Ovary (tissue), 9 donors: Measurements from ENCODE around the gene TRAF5. TPM values are rescaled to one million over a fixed set of nuclear protein-coding genes. Genes with fewer than 3 reads are reported as not detected.
"Not testable (repeated sequence)": the region's sequence is repeated elsewhere in the genome, so short reads cannot be mapped to it uniquely, and the experiment has no call there.

Experiments
- DNase-seq, 5 donors: peaks; one replicate each; pipeline ENCODE4 v3.0.0-alpha.2; 2019 to 2020
- H3K27ac ChIP-seq, 2 donors: fragments of 200-600 bp; one replicate each; pipeline versions ENCODE4 v1.5.1 to v1.8.0; 2019 to 2022
- H3K27me3 ChIP-seq: fragments of 200-600 bp; one replicate; pipeline ENCODE4 v1.8.0; 2022
- H3K36me3 ChIP-seq: fragments of 200-600 bp; sonication (generic); one replicate; pipeline ENCODE4 v1.5.1; 2019
- H3K4me1 ChIP-seq: one replicate; pipeline ENCODE4 v1.8.1; 2013; ENCODE audit warnings: mild to moderate bottlenecking, moderate library complexity; ENCODE audit not compliant: insufficient read depth
- H3K4me3 ChIP-seq: fragments of 200-600 bp; sonication (generic); one replicate; pipeline ENCODE4 v1.5.1; 2017
- H3K9me3 ChIP-seq, 2 donors: fragments of 200-600 bp in 1 of 2; sonication (generic) in 1 of 2; one replicate each; pipeline versions ENCODE4 v1.5.1 to v1.8.1; 2013 to 2019; ENCODE audit warnings: mild to moderate bottlenecking in 1 of 2, moderate library complexity in 1 of 2
- EP300 ChIP-seq: sonication (generic); formaldehyde crosslinking; IDR thresholded peaks from one replicate; pipeline ENCODE4 v1.6.1; 2017; ENCODE audit warnings: antibody characterized with exemption
- POLR2A ChIP-seq: fragments of 450-650 bp; IDR thresholded peaks from one replicate; pipeline ENCODE4 v1.6.1; 2017; ENCODE audit warnings: antibody characterized with exemption, mild to moderate bottlenecking, moderate library complexity
- WGBS, 3 donors: extraction: QIAGEN DNeasy Blood & Tissue Kit in 1 of 3; methylation state at CpG; one replicate each; pipeline versions ENCODE4 v1.1.5 to v1.1.7; 2013 to 2017; 5-methylcytosine and 5-hydroxymethylcytosine counted together
- intact Hi-C, 4 donors: fragments of 100-400 bp; cut with DNase I; formaldehyde crosslinking; loops; one replicate each; pipeline versions ENCODE4 v1.11.0 to v1.15.1; 2022 to 2023
- polyA plus RNA-seq, 2 donors: library from polyadenylated mRNA; stranded (reverse); fragments of 200-250 nt in 1 of 2; fragments of 350-450 nt in 1 of 2; fragmentation: Illumina TruSeq in 1 of 2; extraction: RNeasy Lipid Tissue Mini Kit (QIAGEN cat#74804) in 1 of 2; gene quantifications; one replicate each; pipeline ENCODE4 v1.2.3, GENCODE V29; 2013 to 2014
- total RNA-seq, 7 donors: library from RNA; depleted of rRNA in 2 of 7; stranded (reverse); fragments of >200 nt in 2 of 7; fragmentation: NEBNext Ultra II Directional in 3 of 7; extraction: Animal tissue kit (Norgen Biotek cat#: 25700) in 3 of 7; gene quantifications; one replicate each; pipeline versions ENCODE4 v1.1.0 to v1.2.4, GENCODE V29; 2016 to 2023
- TF ChIP-seq, protein P1 (sequence below), 3 donors: fragments of 450-650 bp in 2 of 3; fragments of 200-600 bp in 1 of 3; IDR thresholded peaks; one replicate each; pipeline versions ENCODE4 v1.5.1 to v1.8.0; 2016 to 2022; ENCODE audit warnings: antibody characterized with exemption in 3 of 3, mild to moderate bottlenecking in 1 of 3
- donor health status: DM: no; HTN: no; CAD: no; lungs with moderate emphysema.
- donor health status: DM: no; HTN: no; CAD: no.
- donor health status: Bipolar disorder and iron deficiency.
- donor health status: DM: yes; HTN: yes; CAD: no.
- donor health status: DM: no; HTN: no; CAD: no.
- donor health status: DM: yes; HTN: yes; CAD: no.

TRAF5 gene
- total and polyA plus RNA-seq, 9 donors = 6.1 to 23.2 (median 13.6) TPM

- Histone ChIP-seq H3K9me3 (no peaks in the 10 kb centered on the region), H3K36me3 (no peaks in the 10 kb centered on the region), H3K4me1 (no peaks in the 10 kb centered on the region), H3K4me3 (no peak overlapping the region), H3K27me3 (no peaks in the 10 kb centered on the region), H3K27ac (no peak overlapping the region)
- DNase-seq = no peak
- WGBS, 3 donors = 6 to 12% (median 11%) methylated on average over 2 of the region's 2 CpGs
- TF ChIP-seq POLR2A (no peak), EP300 (no peak)
- TF ChIP-seq, protein P1, sequence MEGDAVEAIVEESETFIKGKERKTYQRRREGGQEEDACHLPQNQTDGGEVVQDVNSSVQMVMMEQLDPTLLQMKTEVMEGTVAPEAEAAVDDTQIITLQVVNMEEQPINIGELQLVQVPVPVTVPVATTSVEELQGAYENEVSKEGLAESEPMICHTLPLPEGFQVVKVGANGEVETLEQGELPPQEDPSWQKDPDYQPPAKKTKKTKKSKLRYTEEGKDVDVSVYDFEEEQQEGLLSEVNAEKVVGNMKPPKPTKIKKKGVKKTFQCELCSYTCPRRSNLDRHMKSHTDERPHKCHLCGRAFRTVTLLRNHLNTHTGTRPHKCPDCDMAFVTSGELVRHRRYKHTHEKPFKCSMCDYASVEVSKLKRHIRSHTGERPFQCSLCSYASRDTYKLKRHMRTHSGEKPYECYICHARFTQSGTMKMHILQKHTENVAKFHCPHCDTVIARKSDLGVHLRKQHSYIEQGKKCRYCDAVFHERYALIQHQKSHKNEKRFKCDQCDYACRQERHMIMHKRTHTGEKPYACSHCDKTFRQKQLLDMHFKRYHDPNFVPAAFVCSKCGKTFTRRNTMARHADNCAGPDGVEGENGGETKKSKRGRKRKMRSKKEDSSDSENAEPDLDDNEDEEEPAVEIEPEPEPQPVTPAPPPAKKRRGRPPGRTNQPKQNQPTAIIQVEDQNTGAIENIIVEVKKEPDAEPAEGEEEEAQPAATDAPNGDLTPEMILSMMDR (IDR thresholded peaks at IDR 0.05) = no peak
- intact Hi-C loops = no loop called here
Observed at GRCh38 chr1:211386921-211387320, 60.3 kb downstream of the TRAF5 start.

DNA sequence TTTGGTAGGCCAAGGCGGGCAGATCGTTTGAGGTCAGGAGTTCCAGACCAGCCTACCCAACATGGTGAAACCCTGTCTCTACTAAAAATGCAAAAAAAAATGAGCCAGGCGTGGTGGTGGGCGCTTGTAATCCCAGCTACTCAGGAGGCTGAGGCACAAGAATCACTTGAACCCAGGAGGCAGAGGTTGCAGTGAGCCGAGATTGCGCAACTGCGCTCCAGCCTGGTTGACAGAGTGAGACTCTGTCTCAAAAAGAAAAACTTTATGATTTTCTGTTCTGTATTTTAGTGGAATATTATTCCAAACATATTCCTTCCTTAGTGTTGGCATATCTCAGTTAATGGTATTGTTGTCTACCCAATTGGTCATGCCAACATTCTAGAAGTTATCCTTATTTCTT lies 64.2 kb downstream of the TRAF5 start:
- WGBS, 3 donors = 97 to 99% (median 98%) methylated on average over 7 of the region's 7 CpGs
- H3K4me1 ChIP-seq, DNase-seq, H3K4me3 ChIP-seq, H3K27ac ChIP-seq, H3K9me3 ChIP-seq, H3K36me3 ChIP-seq, H3K27me3 ChIP-seq, intact Hi-C loops: not testable (repeated sequence)

- Histone ChIP-seq H3K4me1 (no peaks in the 10 kb centered on the region), H3K27me3 (no peaks in the 10 kb centered on the region), H3K36me3 (no peaks in the 10 kb centered on the region), H3K9me3 (no peaks in the 10 kb centered on the region), H3K27ac (no peak overlapping the region), H3K4me3 (no peak overlapping the region)
- intact Hi-C loops = no loop called here
- no peak for DNase-seq
- TF ChIP-seq POLR2A (no peak), EP300 (no peak)
- TF ChIP-seq, protein P1 (IDR thresholded peaks at IDR 0.05) = no peak
- 93 to 97% (median 95%) methylated on average over 1 of the region's 1 CpG for WGBS, 3 donors
Observed at GRCh38 chr1:211393203-211393602, 66.6 kb downstream of the TRAF5 start.

DNA sequence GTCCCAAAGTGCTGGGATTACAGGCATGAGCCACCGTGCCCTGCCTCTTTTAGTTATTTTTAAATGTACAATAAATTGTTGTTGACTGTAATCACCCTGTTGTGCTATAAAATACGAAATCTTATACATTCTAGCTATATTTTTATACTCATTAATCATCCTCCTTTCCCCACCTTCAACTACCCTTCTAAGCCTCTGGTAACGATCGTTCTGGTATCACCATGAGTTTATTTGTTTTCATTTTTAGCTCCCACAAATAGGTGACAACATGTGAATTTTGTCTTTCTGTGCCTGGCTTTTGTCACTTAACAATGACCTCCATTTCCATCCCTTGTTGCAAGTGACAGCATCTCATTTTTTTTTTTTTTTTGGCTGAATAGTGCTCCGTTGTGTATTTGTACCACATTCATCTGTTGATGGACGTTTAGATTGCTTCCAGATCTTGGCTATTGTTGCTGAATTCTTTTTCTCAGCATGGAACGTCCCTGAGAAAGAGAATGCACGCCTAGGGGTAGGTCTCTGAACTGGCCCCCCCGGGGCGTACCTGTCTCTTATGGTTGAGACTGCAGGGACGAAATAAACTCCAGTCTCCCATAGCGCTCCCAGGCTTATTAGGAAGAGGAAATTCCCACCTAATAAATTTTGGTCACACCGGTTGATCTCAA lies 71.8 kb downstream of the TRAF5 start:
- H3K4me1 ChIP-seq, H3K27ac ChIP-seq, DNase-seq, H3K9me3 ChIP-seq, intact Hi-C loops, H3K4me3 ChIP-seq, H3K27me3 ChIP-seq, H3K36me3 ChIP-seq: not testable (repeated sequence)
- 72 to 78% (median 73%) methylated on average over 13 of the region's 13 CpGs for WGBS, 3 donors

- H3K9me3 ChIP-seq, DNase-seq, H3K4me1 ChIP-seq, intact Hi-C loops, H3K36me3 ChIP-seq, H3K4me3 ChIP-seq, H3K27me3 ChIP-seq, H3K27ac ChIP-seq: not testable (repeated sequence)
- 79 to 87% (median 84%) methylated on average over 13 of the region's 13 CpGs for WGBS, 3 donors
Observed at GRCh38 chr1:211399851-211400393, 73.3 kb downstream of the TRAF5 start.

DNA sequence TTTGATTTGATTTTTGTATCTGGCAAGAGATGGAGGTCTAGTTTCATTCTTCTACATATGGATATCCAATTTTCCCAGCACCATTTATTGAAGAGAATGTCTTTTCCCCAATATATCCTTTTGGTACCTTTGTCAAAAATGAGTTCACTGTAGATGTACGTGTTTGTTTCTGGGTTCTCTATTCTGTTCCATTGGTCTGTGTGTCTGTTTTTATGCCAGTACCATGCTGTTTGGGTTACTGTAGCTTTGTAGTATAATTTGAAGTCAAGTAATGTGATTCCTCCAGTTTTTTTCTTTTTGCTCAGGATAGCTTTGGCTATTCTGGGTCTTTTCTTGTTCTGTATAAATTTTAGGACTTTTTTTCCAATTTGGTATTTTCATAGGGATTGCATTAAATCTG lies 75.1 kb downstream of the TRAF5 start:
- H3K36me3 ChIP-seq, H3K27me3 ChIP-seq, H3K4me3 ChIP-seq, intact Hi-C loops, H3K27ac ChIP-seq, DNase-seq, H3K4me1 ChIP-seq, H3K9me3 ChIP-seq: not testable (repeated sequence)
- 87 to 97% (median 97%) methylated on average over 1 of the region's 1 CpG for WGBS, 3 donors

DNA sequence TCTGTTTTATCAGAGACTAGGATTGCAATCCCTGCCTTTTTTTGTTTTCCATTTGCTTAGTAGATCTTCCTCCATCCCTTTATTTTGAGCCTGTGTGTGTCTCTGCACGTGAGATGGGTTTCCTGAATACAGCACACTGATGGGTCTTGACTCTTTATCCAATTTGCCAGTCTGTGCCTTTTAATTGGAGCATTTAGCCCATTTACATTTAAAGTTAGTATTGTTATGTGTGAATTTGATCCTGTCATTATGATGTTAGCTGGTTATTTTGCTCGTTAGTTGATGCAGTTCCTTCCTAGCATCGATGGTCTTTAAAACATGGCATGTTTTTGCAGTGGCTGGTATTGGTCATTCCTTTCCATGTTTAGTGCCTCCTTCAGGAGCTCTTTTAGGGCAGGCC lies 79.5 kb downstream of the TRAF5 start:
- 95 to 99% (median 98%) methylated on average over 2 to 3 of the region's 3 CpGs for WGBS, 3 donors
- intact Hi-C loops, H3K4me3 ChIP-seq, H3K4me1 ChIP-seq, H3K9me3 ChIP-seq, H3K36me3 ChIP-seq, H3K27ac ChIP-seq, DNase-seq, H3K27me3 ChIP-seq: not testable (repeated sequence)

DNA sequence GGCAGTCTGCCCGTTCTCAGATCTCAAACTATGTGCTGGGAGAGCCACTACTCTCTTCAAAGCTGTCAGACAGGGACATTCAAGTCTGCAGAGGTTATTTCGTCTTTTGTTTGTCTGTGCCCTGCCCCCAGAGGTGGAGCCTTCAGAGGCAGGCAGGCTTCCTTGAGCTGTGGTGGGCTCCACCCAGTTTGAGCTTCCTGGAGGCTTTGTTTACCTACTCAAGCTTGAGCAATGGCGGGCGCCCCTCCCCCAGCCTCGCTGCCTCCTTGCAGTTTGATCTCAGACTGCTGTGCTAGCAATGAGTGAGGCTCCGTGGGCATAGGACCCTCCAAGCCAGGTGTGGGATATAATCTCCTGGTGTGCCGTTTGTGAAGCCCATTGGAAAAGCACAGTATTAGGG lies 81.1 kb downstream of the TRAF5 start:
- H3K27ac ChIP-seq, H3K4me3 ChIP-seq, H3K9me3 ChIP-seq, intact Hi-C loops, H3K27me3 ChIP-seq, H3K36me3 ChIP-seq, H3K4me1 ChIP-seq, DNase-seq: not testable (repeated sequence)
- WGBS, 3 donors = 92 to 98% (median 96%) methylated on average over 7 of the region's 7 CpGs
